Smooth muscle cell (in vitro differentiated cells): Measurements from ENCODE around the gene CNTFR. TPM values are rescaled to one million over a fixed set of nuclear protein-coding genes. Genes with fewer than 3 reads are reported as not detected.

Experiments used
- DNase-seq: peaks from one replicate; lab custom pipeline; 2025; ENCODE audit not compliant: unreplicated experiment; lab: John Stamatoyannopoulos, UW
- H2AFZ ChIP-seq: fragments of 200-600 bp; sonication (generic); 2 replicates; pipeline ENCODE4 v1.6.0; 2016; ENCODE audit warnings: antibody characterized with exemption, low read depth, mild to moderate bottlenecking
- H3F3A ChIP-seq: fragments of 200-600 bp; sonication (generic); 2 replicates; pipeline ENCODE4 v1.6.0; 2017; ENCODE audit warnings: antibody characterized with exemption, low read depth
- H3K27ac ChIP-seq: fragments of 200-600 bp; sonication (generic); 2 replicates; pipeline ENCODE4 v1.5.1; 2016; ENCODE audit warnings: low read depth, mild to moderate bottlenecking
- H3K27me3 ChIP-seq: fragments of 200-600 bp; sonication (generic); 2 replicates; pipeline ENCODE4 v1.6.1; 2016; ENCODE audit warnings: low read depth, mild to moderate bottlenecking
- H3K36me3 ChIP-seq: fragments of 200-600 bp; sonication (generic); 2 replicates; pipeline ENCODE4 v1.5.1; 2016; ENCODE audit warnings: low read depth
- H3K4me1 ChIP-seq: fragments of 200-600 bp; sonication (generic); 2 replicates; pipeline ENCODE4 v1.5.1; 2016; ENCODE audit warnings: low read depth
- H3K4me2 ChIP-seq: fragments of 200-600 bp; sonication (generic); 2 replicates; pipeline ENCODE4 v1.6.0; 2016; ENCODE audit warnings: mild to moderate bottlenecking
- H3K4me3 ChIP-seq: fragments of 200-600 bp; sonication (generic); 2 replicates; pipeline ENCODE4 v1.5.1; 2016; ENCODE audit warnings: mild to moderate bottlenecking
- H3K79me2 ChIP-seq: fragments of 200-600 bp; sonication (generic); 2 replicates; pipeline ENCODE4 v1.6.0; 2016; ENCODE audit warnings: low read depth, mild to moderate bottlenecking
- H3K9ac ChIP-seq: fragments of 200-600 bp; sonication (generic); 2 replicates; pipeline ENCODE4 v1.6.0; 2016; ENCODE audit warnings: low read depth
- H3K9me3 ChIP-seq: fragments of 200-600 bp; sonication (generic); replicated peaks from 2 replicates; pipeline ENCODE4 v1.5.1; 2016; ENCODE audit warnings: low read depth
- H4K20me1 ChIP-seq: fragments of 200-600 bp; sonication (generic); 2 replicates; pipeline ENCODE4 v1.6.0; 2016; ENCODE audit warnings: low read depth
- WGBS: methylation state at CpG from one replicate; pipeline ENCODE4 v1.1.7; 2016; ENCODE audit warnings: low lambda C conversion rate; 5-methylcytosine and 5-hydroxymethylcytosine counted together
- polyA plus RNA-seq: library from polyadenylated mRNA; unstranded; fragments of >200 nt; fragmentation: Nextera tagmentation; extraction: Ambion mirVana; gene quantifications from 2 replicates; pipeline ENCODE4 v1.2.1, GENCODE V29; 2016
- total RNA-seq: library from RNA; depleted of rRNA; stranded (reverse); fragments of >200 nt; gene quantifications from 2 replicates; pipeline ENCODE4 v1.2.3, GENCODE V29; 2014
- TF ChIP-seq, protein P1 (sequence below): fragments of 200-600 bp; sonication (generic); IDR thresholded peaks from 2 replicates; pipeline ENCODE4 v1.5.1; 2017; ENCODE audit warnings: borderline replicate concordance, mild to moderate bottlenecking, antibody characterized with exemption; ENCODE audit not compliant: insufficient read depth, poor library complexity, severe bottlenecking

CNTFR gene
- total and polyA plus RNA-seq, 2 experiments from 2014 or later = 4.3 to 16.4 TPM

DNA sequence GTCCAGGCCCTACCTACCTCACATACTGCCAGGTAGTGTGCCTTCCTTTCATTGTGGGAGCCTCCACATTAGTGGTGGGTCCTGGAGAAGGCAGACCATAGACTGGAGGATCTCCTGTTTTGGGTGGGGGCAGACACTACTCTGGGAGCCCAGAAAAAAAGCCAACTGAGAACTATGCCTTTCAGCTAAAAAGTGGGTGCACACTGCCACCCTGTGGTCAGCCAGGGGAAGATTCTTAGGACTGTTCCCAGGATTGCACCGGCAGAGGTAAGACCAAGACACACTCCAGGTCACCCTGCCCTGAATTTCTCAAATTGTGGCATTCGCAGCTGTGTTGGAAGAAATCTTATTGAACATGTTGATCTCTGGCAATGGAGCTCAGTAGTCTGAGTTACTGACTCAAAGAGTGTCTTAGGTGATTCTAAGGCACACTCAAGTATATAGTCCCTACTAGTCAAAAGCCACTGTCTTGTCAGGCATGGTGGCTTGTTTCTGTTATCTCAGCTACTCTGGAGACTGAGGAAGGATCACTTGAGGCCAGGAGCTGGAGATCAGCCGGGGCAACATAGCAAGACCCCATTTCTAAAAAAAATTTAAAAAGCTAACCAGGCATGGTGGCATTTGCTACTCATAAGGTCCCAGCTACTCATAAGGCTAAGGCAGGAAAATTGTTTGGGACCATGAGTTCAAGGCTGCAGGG is 44.5 kb upstream of the CNTFR start:
- Histone ChIP-seq H3K27ac (no peak overlapping the region), H3K4me3 (no peak overlapping the region), H3K4me1 (peaks cover 37% of the 10 kb centered on the region), H3K9me3 (no peaks in the 10 kb centered on the region), H3F3A (no peaks in the 10 kb centered on the region), H2AFZ (no peak overlapping the region), H3K4me2 (no peak overlapping the region), H3K27me3 (peaks cover 33% of the 10 kb centered on the region), H4K20me1 (no peaks in the 10 kb centered on the region), H3K36me3 (no peaks in the 10 kb centered on the region), H3K79me2 (peaks cover 10% of the 10 kb centered on the region), H3K9ac (no peak overlapping the region)
- WGBS = 34% methylated on average over 3 of the region's 3 CpGs
- TF ChIP-seq, protein P1, sequence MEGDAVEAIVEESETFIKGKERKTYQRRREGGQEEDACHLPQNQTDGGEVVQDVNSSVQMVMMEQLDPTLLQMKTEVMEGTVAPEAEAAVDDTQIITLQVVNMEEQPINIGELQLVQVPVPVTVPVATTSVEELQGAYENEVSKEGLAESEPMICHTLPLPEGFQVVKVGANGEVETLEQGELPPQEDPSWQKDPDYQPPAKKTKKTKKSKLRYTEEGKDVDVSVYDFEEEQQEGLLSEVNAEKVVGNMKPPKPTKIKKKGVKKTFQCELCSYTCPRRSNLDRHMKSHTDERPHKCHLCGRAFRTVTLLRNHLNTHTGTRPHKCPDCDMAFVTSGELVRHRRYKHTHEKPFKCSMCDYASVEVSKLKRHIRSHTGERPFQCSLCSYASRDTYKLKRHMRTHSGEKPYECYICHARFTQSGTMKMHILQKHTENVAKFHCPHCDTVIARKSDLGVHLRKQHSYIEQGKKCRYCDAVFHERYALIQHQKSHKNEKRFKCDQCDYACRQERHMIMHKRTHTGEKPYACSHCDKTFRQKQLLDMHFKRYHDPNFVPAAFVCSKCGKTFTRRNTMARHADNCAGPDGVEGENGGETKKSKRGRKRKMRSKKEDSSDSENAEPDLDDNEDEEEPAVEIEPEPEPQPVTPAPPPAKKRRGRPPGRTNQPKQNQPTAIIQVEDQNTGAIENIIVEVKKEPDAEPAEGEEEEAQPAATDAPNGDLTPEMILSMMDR = peak; percentile 83
- DNase-seq = no peak

- Histone ChIP-seq H3K27me3 (peaks cover 41% of the 10 kb centered on the region), H3K9ac (no peak overlapping the region), H2AFZ (no peak overlapping the region), H3K4me1 (peaks cover 38% of the 10 kb centered on the region), H4K20me1 (no peaks in the 10 kb centered on the region), H3F3A (no peaks in the 10 kb centered on the region), H3K4me2 (no peak overlapping the region), H3K79me2 (peaks cover 10% of the 10 kb centered on the region), H3K36me3 (no peaks in the 10 kb centered on the region), H3K27ac (no peak overlapping the region), H3K4me3 (no peak overlapping the region), H3K9me3 (no peaks in the 10 kb centered on the region)
- DNase-seq = no peak
- 59% methylated on average over 5 of the region's 5 CpGs for WGBS
- TF ChIP-seq, protein P1 = no peak
These were observed 43.6 kb upstream of the CNTFR start for GRCh38 chr9:34633166-34633565.

- TF ChIP-seq, protein P1 = no peak
- Histone ChIP-seq H3K36me3 (no peaks in the 10 kb centered on the region), H3K27me3 (peaks cover 67% of the 10 kb centered on the region), H3K4me3 (no peak overlapping the region), H2AFZ (no peak overlapping the region), H3K9me3 (no peaks in the 10 kb centered on the region), H3K4me1 (peaks cover 30% of the 10 kb centered on the region), H3K4me2 (no peak overlapping the region), H3K79me2 (no peaks in the 10 kb centered on the region), H3F3A (no peaks in the 10 kb centered on the region), H4K20me1 (no peaks in the 10 kb centered on the region), H3K9ac (no peak overlapping the region), H3K27ac (no peak overlapping the region)
- no peak for DNase-seq
- WGBS = 59% methylated on average over 5 of the region's 5 CpGs
These were observed 41.1 kb upstream of the CNTFR start for GRCh38 chr9:34630402-34631154.

GRCh38 chr9:34629491-34629808 is 39.9 kb upstream of the CNTFR start:
- no peak overlapping the region for H3K9ac ChIP-seq
- no peak overlapping the region for H3K4me3 ChIP-seq
- peaks cover 79% of the 10 kb centered on the region for H3K27me3 ChIP-seq
- DNase-seq = no peak
- H2AFZ ChIP-seq = no peak overlapping the region
- no peak overlapping the region for H3K27ac ChIP-seq
- peak overlapping the region; percentile 86 for H3K4me2 ChIP-seq
- H3K79me2 ChIP-seq = no peaks in the 10 kb centered on the region
- H3K36me3 ChIP-seq = no peaks in the 10 kb centered on the region
- H4K20me1 ChIP-seq = no peaks in the 10 kb centered on the region
- H3F3A ChIP-seq = no peaks in the 10 kb centered on the region
- no peaks in the 10 kb centered on the region for H3K9me3 ChIP-seq
- peaks cover 40% of the 10 kb centered on the region for H3K4me1 ChIP-seq
- TF ChIP-seq, protein P1 = no peak
- 43% methylated on average over 5 of the region's 5 CpGs for WGBS
